Measurements from ENCODE around the gene TK1.

TK1 gene

GRCh38 chr17:78154903-78155811 is 31.7 kb downstream of the TK1 start:
- no peak for DNase-seq (ENCODE audit: low read depth)
- TF ChIP-seq, protein P1, sequence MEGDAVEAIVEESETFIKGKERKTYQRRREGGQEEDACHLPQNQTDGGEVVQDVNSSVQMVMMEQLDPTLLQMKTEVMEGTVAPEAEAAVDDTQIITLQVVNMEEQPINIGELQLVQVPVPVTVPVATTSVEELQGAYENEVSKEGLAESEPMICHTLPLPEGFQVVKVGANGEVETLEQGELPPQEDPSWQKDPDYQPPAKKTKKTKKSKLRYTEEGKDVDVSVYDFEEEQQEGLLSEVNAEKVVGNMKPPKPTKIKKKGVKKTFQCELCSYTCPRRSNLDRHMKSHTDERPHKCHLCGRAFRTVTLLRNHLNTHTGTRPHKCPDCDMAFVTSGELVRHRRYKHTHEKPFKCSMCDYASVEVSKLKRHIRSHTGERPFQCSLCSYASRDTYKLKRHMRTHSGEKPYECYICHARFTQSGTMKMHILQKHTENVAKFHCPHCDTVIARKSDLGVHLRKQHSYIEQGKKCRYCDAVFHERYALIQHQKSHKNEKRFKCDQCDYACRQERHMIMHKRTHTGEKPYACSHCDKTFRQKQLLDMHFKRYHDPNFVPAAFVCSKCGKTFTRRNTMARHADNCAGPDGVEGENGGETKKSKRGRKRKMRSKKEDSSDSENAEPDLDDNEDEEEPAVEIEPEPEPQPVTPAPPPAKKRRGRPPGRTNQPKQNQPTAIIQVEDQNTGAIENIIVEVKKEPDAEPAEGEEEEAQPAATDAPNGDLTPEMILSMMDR (IDR thresholded peaks at IDR 0.05; ENCODE audit: control insufficient read depth, insufficient read depth, low read depth, low read length, missing control alignments): no peak
- no peak overlapping the region for H3K4me3 ChIP-seq (ENCODE audit: control insufficient read depth, low read depth, low read length)

DNA sequence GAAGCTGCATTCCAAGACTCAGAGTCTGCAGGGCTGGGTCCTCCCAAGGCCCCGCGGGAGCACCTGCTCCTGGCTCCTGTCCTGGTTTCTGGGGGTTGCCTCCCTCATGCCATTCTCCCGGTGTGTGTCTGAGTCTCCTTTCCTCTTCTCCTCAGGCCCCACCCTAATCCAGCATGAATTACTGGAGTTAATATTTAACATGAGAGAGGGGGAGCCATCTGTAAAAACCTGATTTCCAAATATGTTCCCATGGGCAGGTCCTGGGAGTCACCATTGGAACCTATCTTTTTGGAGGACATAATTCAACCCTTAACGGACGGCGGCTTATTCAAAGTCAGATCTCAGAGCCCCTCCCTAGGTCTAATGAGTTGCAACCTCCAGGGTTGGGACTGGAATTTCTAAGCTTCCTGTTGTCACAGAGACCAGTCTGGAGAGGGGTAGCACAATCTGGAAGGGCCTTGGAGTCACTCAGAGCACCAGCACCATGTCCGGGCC is 35.3 kb downstream of the TK1 start:
- no peak overlapping the region for H3K4me3 ChIP-seq (ENCODE audit: control insufficient read depth, low read depth, low read length)
- TF ChIP-seq, protein P1 (IDR thresholded peaks at IDR 0.05; ENCODE audit: control insufficient read depth, insufficient read depth, low read depth, low read length, missing control alignments): no peak
- DNase-seq (ENCODE audit: low read depth): no peak

GRCh38 chr17:78148286-78149016 is 38.4 kb downstream of the TK1 start:
- H3K4me3 ChIP-seq (ENCODE audit: control insufficient read depth, low read depth, low read length): no peak overlapping the region
- TF ChIP-seq, protein P1 (IDR thresholded peaks at IDR 0.05; ENCODE audit: control insufficient read depth, insufficient read depth, low read depth, low read length, missing control alignments): no peak

DNA sequence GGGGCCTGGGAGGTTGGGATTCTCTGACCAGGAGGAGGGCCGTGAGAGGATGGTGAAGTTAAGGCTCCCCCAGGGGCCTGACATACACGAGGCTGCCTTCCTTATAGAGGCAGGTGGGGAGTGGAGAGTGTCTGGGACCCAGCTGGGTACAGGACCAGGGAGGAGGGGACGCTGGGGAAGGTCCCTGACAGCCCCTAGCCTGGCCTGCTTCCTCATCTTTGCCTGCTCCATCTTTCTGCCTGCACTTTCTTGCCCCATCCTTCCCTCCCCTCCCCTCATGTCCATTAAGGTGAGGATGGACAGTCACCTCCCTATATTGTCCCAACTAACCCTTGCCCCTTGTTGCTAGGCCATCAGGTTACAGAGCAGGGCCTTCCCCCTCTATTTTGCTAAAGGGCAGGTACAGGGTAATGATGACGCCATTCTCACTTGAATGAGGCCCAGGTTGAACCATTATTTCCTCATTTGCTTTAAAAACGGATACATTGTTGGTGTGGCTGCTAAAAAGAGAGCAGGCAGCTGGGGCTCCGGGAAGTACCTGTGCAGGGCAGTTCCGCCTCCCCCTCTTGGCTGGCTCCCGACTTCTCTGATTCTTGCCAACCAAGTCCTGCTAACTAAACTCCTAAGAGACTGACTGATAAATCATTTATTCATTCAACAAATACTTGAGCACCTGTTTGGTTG is 39.4 kb downstream of the TK1 start:
- no peak overlapping the region for H3K4me3 ChIP-seq (ENCODE audit: control insufficient read depth, low read depth, low read length)
- TF ChIP-seq, protein P1 (IDR thresholded peaks at IDR 0.05; ENCODE audit: control insufficient read depth, insufficient read depth, low read depth, low read length, missing control alignments): no peak
- no peak for DNase-seq (ENCODE audit: low read depth)

More at GRCh38 chr17:78148286-78149016, 38.4 kb downstream of the TK1 start:
- DNase-seq (ENCODE audit: low read depth): no peak

GRCh38 chr17:78146881-78147280 is 40.0 kb downstream of the TK1 start:
- TF ChIP-seq, protein P1 (IDR thresholded peaks at IDR 0.05; ENCODE audit: control insufficient read depth, insufficient read depth, low read depth, low read length, missing control alignments): no peak
- no peak overlapping the region for H3K4me3 ChIP-seq (ENCODE audit: control insufficient read depth, low read depth, low read length)
- no peak for DNase-seq (ENCODE audit: low read depth)

DNA sequence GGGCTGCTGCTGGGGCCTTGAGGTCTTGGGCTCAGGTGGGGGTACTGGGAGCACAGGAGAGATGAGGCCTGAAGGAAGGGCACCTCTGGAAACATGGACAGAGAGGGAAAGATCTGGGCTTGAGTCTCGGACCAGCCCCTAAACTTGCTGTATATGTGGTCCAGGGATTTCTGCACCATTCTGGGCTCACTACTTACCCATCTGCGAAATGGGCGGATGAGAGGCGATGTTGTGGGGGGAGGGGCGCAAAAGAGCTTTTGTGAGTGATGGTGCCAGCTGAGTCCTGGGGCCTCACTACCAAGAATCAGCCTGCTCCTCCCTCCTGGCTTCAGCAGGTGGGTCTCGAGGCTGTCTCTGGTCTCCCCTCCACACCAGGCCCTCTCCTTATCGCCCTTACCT is 40.4 kb downstream of the TK1 start:
- no peak for DNase-seq (ENCODE audit: low read depth)
- TF ChIP-seq, protein P1 (IDR thresholded peaks at IDR 0.05; ENCODE audit: control insufficient read depth, insufficient read depth, low read depth, low read length, missing control alignments): no peak
- no peak overlapping the region for H3K4me3 ChIP-seq (ENCODE audit: control insufficient read depth, low read depth, low read length)
